Smooth muscle cell of the umbilical artery (primary cell): ENCODE data around the gene AGAP9. TPM values are rescaled to one million over a fixed set of nuclear protein-coding genes. Genes with fewer than 3 reads are reported as not detected.

Source experiments
- total RNA-seq: library from RNA; depleted of rRNA; stranded (reverse); fragments of >200 nt; gene quantifications from 2 replicates; pipeline ENCODE4 v1.2.3, GENCODE V29; 2014

Gene AGAP9
- 4.8 and 5.5 TPM in 2 replicates for total RNA-seq

DNA sequence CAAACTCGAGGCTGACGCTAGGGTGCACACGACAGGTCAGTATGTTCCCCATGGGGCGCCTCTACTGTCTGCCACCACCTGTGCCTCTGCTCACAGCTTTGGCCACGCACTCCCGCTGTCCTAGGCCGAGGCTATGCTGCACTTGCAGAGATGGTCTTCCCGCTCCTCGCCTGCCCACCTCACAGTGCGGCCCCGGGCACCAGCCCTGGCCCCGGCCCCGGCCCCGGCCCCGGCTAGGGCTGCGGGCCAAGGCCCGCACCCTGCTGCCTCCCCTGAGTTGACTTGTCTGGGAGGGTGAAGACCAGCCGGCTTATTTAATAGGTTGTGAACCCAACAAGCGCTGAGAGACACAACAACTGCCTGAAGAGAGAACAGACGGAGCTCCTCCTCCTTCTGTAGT, at the start of gene AGAP9:
Gene AGAP9 (minus strand): TSS at position 164 of the 400 bp plus-strand sequence. CDS start 112 bp downstream, at position 52.

DNA sequence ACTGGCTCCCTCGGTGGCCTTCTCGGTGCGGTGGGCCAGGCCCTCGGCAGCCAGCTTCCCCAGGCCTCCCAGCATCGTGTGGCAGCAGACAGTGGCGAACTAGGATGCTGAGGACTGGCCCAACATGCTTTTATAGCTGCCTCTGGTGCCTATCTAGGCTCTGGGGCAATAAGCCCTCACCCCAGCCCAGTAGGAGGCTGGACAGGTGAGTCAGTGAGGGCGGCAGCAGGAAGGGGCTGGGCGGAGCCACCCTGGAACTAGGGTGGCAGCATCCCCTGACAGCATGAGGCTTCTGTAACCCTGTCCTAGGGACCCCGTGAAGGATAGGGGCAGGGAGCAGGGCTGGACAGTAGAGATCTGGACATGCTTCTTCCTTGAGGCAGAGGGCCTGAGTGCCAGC, 31.8 kb downstream of the AGAP9 start, which contains the start of gene FAM25G:
Gene FAM25G (minus strand): TSS at position 101 of the 400 bp plus-strand sequence. CDS start 26 bp downstream, at position 75.

DNA sequence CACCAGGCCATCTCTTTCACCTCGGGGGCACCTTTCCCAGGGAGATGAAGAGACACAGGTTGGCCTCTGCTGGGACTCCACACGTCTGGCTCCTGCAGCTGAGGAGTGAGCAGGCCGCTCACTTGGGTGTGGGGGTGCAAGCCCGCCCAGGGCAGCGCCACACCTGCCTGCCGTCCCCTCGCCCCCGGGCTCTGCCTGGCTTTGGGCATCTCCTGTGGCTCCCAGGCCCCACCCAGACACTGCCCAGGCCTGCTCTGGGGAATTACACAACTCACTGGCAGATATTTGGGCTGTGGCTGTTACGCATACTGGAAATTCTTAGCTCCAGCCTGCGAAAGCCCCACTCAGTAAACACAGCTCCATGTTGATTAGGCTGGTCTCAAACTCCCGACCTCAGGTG, 39.5 kb downstream of the AGAP9 start, which contains the start of gene ANXA8:
Gene ANXA8 (minus strand): TSS at position 193 of the 400 bp plus-strand sequence. CDS start 182 bp downstream, at position 11.

Other genes with a start within 250 kb of the AGAP9 start
- not detected in 2 replicates for gene GDF10, start 223.4 kb downstream of the AGAP9 start, total RNA-seq
- not detected in 2 replicates for gene GDF2, start 201.2 kb downstream of the AGAP9 start, total RNA-seq
- gene RBP3, start 175.3 kb downstream of the AGAP9 start, total RNA-seq = under 0.01 TPM in 1 of 2 replicates, not detected in the other
- gene ZNF488, start 139.3 kb downstream of the AGAP9 start, total RNA-seq = under 0.01 TPM in 1 of 2 replicates, not detected in the other
- gene ANXA8, start 39.5 kb downstream of the AGAP9 start, total RNA-seq = 2.2 and 4.5 TPM in 2 replicates
- gene FAM25G, start 31.9 kb downstream of the AGAP9 start, total RNA-seq = not detected in 2 replicates
- 0.05 and 1.5 TPM in 2 replicates for gene SYT15B, start 240.0 kb upstream of the AGAP9 start, total RNA-seq